GM19452 (cell line): ENCODE results near the gene EXOC3L2.

ENCODE experiments used
- ATAC-seq: cut with Tn5 transposase; IDR thresholded peaks from one replicate; pipeline ENCODE4 v1.9.1; 2021; ENCODE audit not compliant: unreplicated experiment

EXOC3L2 gene

DNA sequence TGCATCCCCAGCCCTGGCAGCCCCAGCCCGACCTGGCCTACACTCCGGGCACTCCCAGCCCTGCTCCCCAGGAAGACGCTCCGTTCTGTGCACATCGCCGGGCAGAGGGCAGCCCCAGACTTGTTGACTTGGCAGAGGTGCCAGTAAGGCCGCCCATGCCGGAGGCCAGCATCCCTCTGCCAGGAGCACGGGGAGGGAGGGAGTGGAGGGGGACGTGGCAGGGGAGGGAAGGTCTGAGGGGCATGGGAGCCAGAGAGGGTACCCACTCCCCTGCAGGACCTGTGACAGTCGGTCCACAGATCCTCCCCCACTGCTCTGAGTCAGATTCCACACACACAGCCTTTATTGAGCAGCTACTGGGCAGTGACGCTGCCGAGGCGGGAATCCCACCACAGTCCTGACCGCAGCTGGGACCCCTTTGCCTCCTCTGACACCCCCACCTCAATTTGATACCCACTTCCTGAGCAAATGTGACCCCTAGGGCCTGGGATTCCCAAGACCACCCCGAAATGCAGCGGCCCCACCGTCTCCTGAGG is 82.5 kb downstream of the EXOC3L2 start:
- ATAC-seq: no peak
